ENCODE data around the gene IFRD2. TPM values are rescaled to one million over a fixed set of nuclear protein-coding genes. Genes with fewer than 3 reads are reported as not detected.

Gene IFRD2
- total and polyA plus RNA-seq, 2 of the 13 experiments (the other 11 are each of a cell fraction or from before 2014, with no cell fraction given) = 32.8 to 96.1 TPM

- TF ChIP-seq THAP9 (CRISPR knock-in tag; IDR thresholded peaks at IDR 0.05; ENCODE audit: borderline replicate concordance) (0 out of 2 replicates have a peak, but pooled peaks have one; percentile 4), ZFAT (CRISPR knock-in tag; conservative IDR thresholded peaks at IDR 0.05) (no peak; the same call in 1 of the 2 replicates), ZNF879 (CRISPR knock-in tag; IDR thresholded peaks at IDR 0.05) (0 out of 2 replicates have a peak, but pooled peaks have one; percentile 22), ZNF546 (CRISPR knock-in tag; conservative IDR thresholded peaks at IDR 0.05) (no peak), ETV5 (CRISPR knock-in tag; IDR thresholded peaks at IDR 0.05; ENCODE audit: borderline replicate concordance) (no peak), ZBTB14 (CRISPR knock-in tag; IDR thresholded peaks at IDR 0.05) (0 out of 2 replicates have a peak, but pooled peaks have one; percentile 1), E2F2 (CRISPR knock-in tag; IDR thresholded peaks at IDR 0.05; ENCODE audit: borderline replicate concordance) (no peak)
Measured at GRCh38 chr3:50259432-50260026, 32.7 kb downstream of the IFRD2 start (continued).

Data from HepG2 (cell line).